SK-N-SH treated with all-trans-retinoic acid at 6 μM for 48 hours (cell line): ENCODE results near the gene RLN2.

Source experiments
- ARNTL ChIP-seq: fragments of 450-650 bp; formaldehyde crosslinking; IDR thresholded peaks from 2 replicates; pipeline ENCODE4 v1.5.0; 2020; ENCODE audit warnings: low read depth, mild to moderate bottlenecking, moderate library complexity, borderline replicate concordance
- CSDC2 ChIP-seq: fragments of 250-450 bp; sonication (Bioruptor Pico); IDR thresholded peaks from 2 replicates; pipeline ENCODE4 v1.5.0; 2020; ENCODE audit warnings: mild to moderate bottlenecking, moderate library complexity
- ESRRG ChIP-seq: fragments of 250-450 bp; sonication (Bioruptor Pico); IDR thresholded peaks from 2 replicates; pipeline ENCODE4 v1.6.1; 2021; ENCODE audit warnings: mild to moderate bottlenecking
- PATZ1 ChIP-seq: fragments of 250-450 bp; sonication (Bioruptor Pico); IDR thresholded peaks from 2 replicates; pipeline ENCODE4 v1.8.0; 2020; ENCODE audit warnings: mild to moderate bottlenecking, moderate library complexity, borderline replicate concordance
- RARB ChIP-seq: fragments of 250-450 bp; sonication (Bioruptor Pico); IDR thresholded peaks from 2 replicates; pipeline ENCODE4 v1.8.0; 2021; ENCODE audit warnings: mild to moderate bottlenecking, moderate library complexity
- SNAI2 ChIP-seq: fragments of 250-450 bp; sonication (Bioruptor Pico); IDR thresholded peaks from 2 replicates; pipeline ENCODE4 v1.5.0; 2020; ENCODE audit warnings: mild to moderate bottlenecking, moderate library complexity
- ZNF565 ChIP-seq: fragments of 450-650 bp; formaldehyde crosslinking; conservative IDR thresholded peaks from 2 replicates; pipeline ENCODE4 v1.5.0; 2020; ENCODE audit warnings: low read depth, mild to moderate bottlenecking, moderate library complexity

DNA sequence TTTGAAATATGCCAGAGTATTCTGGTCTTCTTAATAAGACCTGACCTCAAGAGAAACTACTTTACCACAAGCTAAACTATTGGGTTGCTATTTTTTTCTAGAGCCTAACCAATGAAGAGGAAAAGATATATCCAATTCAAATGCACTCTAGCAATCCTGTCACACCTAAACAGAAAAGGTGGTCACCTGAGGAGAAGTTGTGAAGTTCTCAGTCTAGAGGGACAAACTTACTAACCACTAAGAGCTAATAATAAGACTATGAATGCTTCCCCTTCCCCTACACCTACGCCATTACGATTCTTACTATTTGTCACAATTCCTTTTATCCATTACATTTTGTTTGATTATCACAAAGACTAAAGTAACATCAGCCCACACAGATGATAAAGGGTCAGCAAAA, 29.7 kb downstream of the RLN2 start:
- TF ChIP-seq ESRRG (CRISPR knock-in tag) (no peak), ZNF565 (CRISPR knock-in tag) (no peak), PATZ1 (no peak), ARNTL (no peak), CSDC2 (CRISPR knock-in tag) (no peak), SNAI2 (no peak), RARB (CRISPR knock-in tag) (no peak)
